ENCODE measurements around the gene RFX7. TPM values are rescaled to one million over a fixed set of nuclear protein-coding genes. Genes with fewer than 3 reads are reported as not detected.
"Not testable (repeated sequence)": the region's sequence is repeated elsewhere in the genome, so short reads cannot be mapped to it uniquely, and the experiment has no call there.

The RFX7 gene
- total RNA-seq, 8 experiments from 2014 or later, result 6.8 to 23.7 (median 10.7) TPM

DNA sequence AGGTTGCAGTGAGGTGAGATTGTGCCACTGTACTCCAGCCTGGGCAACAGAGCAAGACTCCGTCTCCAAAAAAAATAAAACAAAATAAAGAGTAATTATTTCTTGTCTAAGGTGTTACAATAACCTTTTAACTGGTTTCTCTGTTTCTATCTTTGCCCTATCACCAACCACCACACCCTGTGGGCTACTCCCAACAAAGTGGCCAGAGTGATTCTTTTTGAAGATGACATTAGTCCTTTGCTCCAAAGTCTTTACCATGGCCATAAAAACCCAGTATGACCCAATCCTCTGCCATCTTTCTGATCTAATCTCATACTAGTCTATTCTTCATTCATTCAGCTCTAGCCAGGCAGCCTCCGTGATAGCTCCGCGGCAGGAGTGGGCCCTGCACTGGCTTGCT is 62.8 kb downstream of the RFX7 start:
- Histone ChIP-seq H3K4me1 (replicated peaks in 1 of 2) (no peaks in the 10 kb centered on the region), H3K27ac (no peak overlapping the region), H3K4me3 (no peak overlapping the region)
- 91 to 100% (median 100%) methylated on average over 1 to 4 of the region's 4 CpGs; no CpG with 5 or more reads in 3 of the 10 experiments for WGBS, 10 experiments
- in situ Hi-C loops (cut with MboI; ENCODE audit: low pct_unique_long_range_greater_than_20kb in 2 of 9, low sequenced_read_pairs in 9 of 9, unreplicated experiment in 9 of 9), result no loop called here
- ATAC-seq (replicated peaks in 6 of 8), result no peak

DNA sequence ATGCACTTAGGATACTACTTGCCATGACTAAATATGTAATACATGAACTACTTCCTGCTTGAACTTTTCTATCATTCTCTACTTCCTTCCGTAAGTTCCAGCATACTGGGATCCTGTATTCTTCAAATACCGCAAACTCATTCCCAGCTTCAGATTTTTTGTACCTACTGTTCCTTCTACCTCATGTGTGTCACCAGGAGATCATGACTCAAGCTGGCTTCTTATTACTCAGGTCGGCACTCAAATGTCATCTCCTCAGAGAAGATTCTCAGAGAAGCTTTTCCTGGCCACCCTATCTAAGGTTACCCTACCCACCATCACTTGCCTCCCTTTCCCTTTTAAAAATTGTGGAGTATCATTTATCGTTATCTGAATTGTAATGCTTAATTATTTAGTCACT is 66.7 kb downstream of the RFX7 start:
- ATAC-seq (replicated peaks in 6 of 8), result no peak
- in situ Hi-C loops (cut with MboI; ENCODE audit: low pct_unique_long_range_greater_than_20kb in 2 of 9, low sequenced_read_pairs in 9 of 9, unreplicated experiment in 9 of 9), result no loop called here
- no peak overlapping the region for H3K4me3 ChIP-seq
- no peaks in the 10 kb centered on the region for H3K4me1 ChIP-seq (replicated peaks in 1 of 2)
- no peak overlapping the region for H3K27ac ChIP-seq
- WGBS, 10 experiments, result 85 to 100% (median 100%) methylated on average over 1 to 4 of the region's 4 CpGs; no CpG with 5 or more reads in 1 of the 10 experiments

DNA sequence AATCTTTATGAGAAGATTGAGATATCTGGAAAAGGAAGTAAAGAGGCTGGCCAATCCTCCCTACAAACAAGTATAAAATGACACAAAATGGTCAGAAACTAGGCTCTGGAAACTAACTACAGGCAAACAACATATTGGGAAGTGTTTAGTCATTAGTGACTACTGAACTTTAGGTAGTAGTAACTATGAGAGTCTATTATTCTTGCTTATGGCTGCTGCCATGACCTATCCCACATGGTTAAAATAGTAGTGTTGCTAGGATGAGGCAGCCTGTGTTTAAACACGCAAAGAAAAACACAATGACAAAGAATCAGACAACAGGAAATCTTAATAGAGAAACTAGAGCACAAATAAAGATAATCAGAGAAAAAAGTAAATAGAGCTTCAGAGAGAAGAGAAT is 67.9 kb downstream of the RFX7 start:
- 83 to 100% (median 100%) methylated on average over 1 of the region's 1 CpG; no CpG with 5 or more reads in 2 of the 10 experiments for WGBS, 10 experiments
- in situ Hi-C loops (cut with MboI; ENCODE audit: low pct_unique_long_range_greater_than_20kb in 2 of 9, low sequenced_read_pairs in 9 of 9, unreplicated experiment in 9 of 9), result no loop called here
- Histone ChIP-seq H3K4me3 (no peak overlapping the region), H3K27ac (no peak overlapping the region), H3K4me1 (replicated peaks in 1 of 2) (no peaks in the 10 kb centered on the region)
- ATAC-seq (replicated peaks in 6 of 8), result peak in 1 of 8 experiments; percentile 81

DNA sequence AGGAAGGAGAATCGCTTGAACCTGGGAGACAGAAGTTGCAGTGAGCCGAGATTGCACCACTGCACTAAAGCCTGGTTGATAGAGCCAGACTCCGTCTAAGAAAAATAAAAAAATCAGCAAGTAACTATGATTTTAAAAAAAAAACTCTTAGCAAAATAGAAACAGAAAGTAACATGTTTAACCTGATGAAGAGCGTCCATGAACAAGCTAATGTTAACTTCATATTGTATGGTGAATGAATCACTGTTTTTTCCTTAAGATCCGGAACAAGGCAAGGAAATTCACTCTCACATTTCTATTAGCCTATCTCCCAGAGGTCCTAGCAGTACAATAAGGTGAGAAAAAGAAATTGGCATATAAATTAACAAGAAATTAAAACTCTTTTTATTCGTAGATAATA is 69.0 kb downstream of the RFX7 start:
- in situ Hi-C loops (cut with MboI; ENCODE audit: low pct_unique_long_range_greater_than_20kb in 2 of 9, low sequenced_read_pairs in 9 of 9, unreplicated experiment in 9 of 9), result no loop called here
- H3K27ac ChIP-seq, result no peak overlapping the region
- WGBS, 10 experiments, result 90 to 100% (median 97%) methylated on average over 1 to 6 of the region's 6 CpGs

DNA sequence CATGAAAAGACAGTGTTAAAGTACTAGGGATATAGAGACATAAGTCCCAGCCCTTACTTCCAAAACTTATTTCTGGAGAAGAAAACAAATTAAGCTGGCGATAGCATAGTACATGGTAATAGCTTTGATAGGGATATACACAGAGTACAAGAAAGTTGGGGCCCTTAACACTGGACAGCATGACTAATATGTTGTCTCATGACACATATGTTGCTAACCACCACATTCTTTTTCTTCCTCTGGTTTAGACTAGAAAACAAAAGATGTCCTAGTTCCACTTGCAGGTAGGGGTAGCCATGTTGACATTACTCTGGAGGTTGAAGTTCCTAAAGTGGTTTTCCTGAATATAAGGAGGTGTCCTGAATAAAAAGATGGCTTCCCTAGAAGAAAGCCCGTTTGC is 75.3 kb downstream of the RFX7 start:
- H3K27ac ChIP-seq, result no peak overlapping the region
- ATAC-seq (replicated peaks in 6 of 8), result no peak
- no peak overlapping the region for H3K4me3 ChIP-seq
- 67 to 100% (median 93%) methylated on average over 1 to 2 of the region's 2 CpGs; no CpG with 5 or more reads in 2 of the 10 experiments for WGBS, 10 experiments
- H3K4me1 ChIP-seq (replicated peaks in 1 of 2), result no peaks in the 10 kb centered on the region
- in situ Hi-C loops (cut with MboI; ENCODE audit: low pct_unique_long_range_greater_than_20kb in 2 of 9, low sequenced_read_pairs in 9 of 9, unreplicated experiment in 9 of 9), result no loop called here

More for the DNA sequence above, 69.0 kb downstream of the RFX7 start:
- no peak overlapping the region for H3K4me3 ChIP-seq
- no peak for ATAC-seq (replicated peaks in 6 of 8)
- no peaks in the 10 kb centered on the region for H3K4me1 ChIP-seq (replicated peaks in 1 of 2)

DNA sequence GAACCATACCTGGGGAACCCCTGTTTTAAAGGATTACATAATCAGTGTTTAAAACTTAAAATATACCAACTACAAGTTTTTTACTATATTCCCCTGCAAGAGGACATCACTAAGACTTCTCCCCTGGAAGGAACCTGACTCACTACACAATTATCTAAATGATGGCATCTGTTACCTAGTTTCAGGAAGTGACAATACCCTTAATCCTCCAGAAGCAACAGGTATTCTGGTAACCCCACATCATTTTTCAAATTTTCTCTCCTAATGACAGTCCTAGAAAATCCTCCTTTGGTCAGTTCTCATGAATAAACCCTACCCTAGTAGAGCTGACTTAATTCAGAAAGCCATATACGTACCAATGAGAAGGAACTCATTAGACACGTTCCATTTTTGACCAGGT is 78.4 kb downstream of the RFX7 start:
- WGBS, 10 experiments, result 80 to 100% (median 91%) methylated on average over 1 to 2 of the region's 2 CpGs; no CpG with 5 or more reads in 2 of the 10 experiments
- in situ Hi-C loops (cut with MboI; ENCODE audit: low pct_unique_long_range_greater_than_20kb in 2 of 9, low sequenced_read_pairs in 9 of 9, unreplicated experiment in 9 of 9), result no loop called here
- ATAC-seq (replicated peaks in 6 of 8), result no peak
- peaks cover 0 to 4% of the 10 kb centered on the region in 2 donors for H3K4me1 ChIP-seq (replicated peaks in 1 of 2)
- no peak overlapping the region for H3K4me3 ChIP-seq
- H3K27ac ChIP-seq, result no peak overlapping the region

DNA sequence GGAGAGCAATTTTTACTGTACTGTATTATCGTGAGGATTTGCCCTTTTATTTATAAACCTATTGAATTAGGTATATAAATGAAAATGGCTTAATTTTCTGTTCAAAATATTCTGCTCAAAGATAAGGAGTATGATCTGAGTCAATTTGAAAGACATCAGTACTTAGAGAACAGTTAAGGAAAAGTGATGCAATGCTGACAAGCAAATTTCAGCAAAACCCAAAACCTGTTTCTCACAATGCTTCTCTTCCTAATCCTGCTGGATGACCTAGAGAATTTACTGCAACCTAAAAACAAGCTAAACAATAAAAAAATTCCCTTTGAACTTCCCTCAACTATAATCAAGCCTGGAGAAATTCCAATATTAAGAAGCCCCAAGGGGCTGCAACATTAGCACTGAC is 82.7 kb downstream of the RFX7 start:
- 83 to 100% (median 100%) methylated on average over 1 of the region's 1 CpG; no CpG with 5 or more reads in 1 of the 10 experiments for WGBS, 10 experiments
- no peak for ATAC-seq (replicated peaks in 6 of 8)
- H3K27ac ChIP-seq, result no peak overlapping the region

DNA sequence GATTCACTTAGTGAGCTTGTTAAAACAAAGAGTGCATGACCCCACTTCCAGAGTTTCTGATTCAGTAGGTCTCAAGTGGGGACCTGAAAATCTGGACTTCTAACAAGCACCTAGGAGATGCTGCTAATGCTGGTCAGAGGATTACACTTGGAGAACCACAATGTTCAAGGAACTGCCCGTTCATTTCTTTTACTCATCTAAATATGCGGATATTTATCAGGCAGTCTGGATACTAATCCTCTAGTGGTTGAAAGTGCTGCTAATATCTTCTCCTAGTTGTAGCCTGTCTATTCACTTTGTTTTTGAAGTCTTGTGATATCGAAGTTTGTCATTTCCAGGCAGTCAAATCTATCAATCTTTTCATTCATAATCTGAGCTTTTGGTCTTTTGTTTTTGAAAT is 86.8 kb downstream of the RFX7 start:
- Histone ChIP-seq H3K27ac (no peak overlapping the region), H3K4me3 (no peak overlapping the region), H3K4me1 (replicated peaks in 1 of 2) (peaks cover 0 to 4% of the 10 kb centered on the region in 2 donors)
- in situ Hi-C loops (cut with MboI; ENCODE audit: low pct_unique_long_range_greater_than_20kb in 2 of 9, low sequenced_read_pairs in 9 of 9, unreplicated experiment in 9 of 9), result no loop called here
- peak in 3 of 8 experiments; percentile 56 to 82 (median 78) for ATAC-seq (replicated peaks in 6 of 8)
- WGBS, 10 experiments, result 42 to 100% (median 92%) methylated on average over 2 to 3 of the region's 3 CpGs

More for the DNA sequence above, 82.7 kb downstream of the RFX7 start:
- in situ Hi-C loops (cut with MboI; ENCODE audit: low pct_unique_long_range_greater_than_20kb in 2 of 9, low sequenced_read_pairs in 9 of 9, unreplicated experiment in 9 of 9), result no loop called here
- Histone ChIP-seq H3K4me3 (no peak overlapping the region), H3K4me1 (replicated peaks in 1 of 2) (peaks cover 0 to 4% of the 10 kb centered on the region in 2 donors)

DNA sequence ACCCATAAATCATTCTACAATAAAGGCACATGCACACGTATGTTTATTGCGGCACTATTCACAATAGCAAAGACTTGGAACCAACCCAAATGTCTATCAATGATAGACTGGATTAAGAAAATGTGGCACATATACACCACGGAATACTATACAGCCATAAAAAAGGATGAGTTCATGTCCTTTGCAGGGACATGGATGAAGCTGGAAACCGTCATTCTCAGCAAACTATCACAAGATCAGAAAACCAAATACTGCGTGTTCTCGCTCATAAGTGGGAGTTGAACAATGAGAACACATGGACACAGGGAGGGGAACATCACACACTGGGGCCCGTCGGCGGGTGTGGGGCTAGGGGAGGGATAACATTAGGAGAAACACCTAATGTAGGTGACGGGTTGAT is 88.4 kb downstream of the RFX7 start:
- ATAC-seq (replicated peaks in 6 of 8); in situ Hi-C loops (cut with MboI; ENCODE audit: low pct_unique_long_range_greater_than_20kb in 2 of 9, low sequenced_read_pairs in 9 of 9, unreplicated experiment in 9 of 9); H3K4me1 ChIP-seq (replicated peaks in 1 of 2); H3K27ac ChIP-seq; H3K4me3 ChIP-seq: not testable (repeated sequence)
- 80 to 100% (median 88%) methylated on average over 1 to 6 of the region's 10 CpGs; no CpG with 5 or more reads in 6 of the 10 experiments for WGBS, 10 experiments

DNA sequence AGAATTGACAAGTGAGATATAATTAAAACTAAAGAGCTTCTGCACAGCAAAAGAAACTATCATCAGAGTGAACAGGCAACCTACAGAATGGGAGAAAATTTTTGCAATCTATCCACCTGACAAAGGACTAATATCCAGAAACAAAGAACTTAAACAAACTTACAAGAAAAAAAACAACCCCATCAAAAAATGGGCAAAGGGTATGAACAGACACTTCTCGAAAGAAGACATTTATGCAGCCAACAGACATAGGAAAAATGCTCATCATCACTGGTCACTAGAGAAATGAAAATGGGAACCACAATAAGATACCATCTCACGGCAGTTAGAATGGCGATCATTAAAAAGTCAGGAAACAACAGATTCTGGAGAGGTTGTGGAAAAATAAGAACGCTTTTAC is 88.9 kb downstream of the RFX7 start:
- ATAC-seq (replicated peaks in 6 of 8), result not testable (repeated sequence)

DNA sequence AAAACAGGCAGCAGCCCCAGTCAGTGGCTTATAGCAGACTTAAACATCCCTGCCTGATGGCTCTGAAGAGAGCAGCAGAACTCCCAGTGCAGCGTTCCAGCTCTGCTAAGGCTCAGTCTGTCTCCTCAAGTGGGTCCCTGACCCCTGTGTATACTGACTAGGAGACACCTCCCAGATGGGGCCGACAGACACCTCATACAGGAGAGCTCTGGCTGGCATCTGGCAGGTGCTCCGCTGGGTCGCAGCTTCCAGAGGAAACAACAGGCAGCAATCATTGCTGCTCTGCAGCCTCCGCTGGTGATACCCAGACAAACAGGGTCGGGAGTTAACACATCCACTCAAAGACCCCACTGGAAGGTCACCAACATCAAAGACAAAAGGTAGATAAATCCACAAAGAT is 93.5 kb downstream of the RFX7 start:
- in situ Hi-C loops (cut with MboI; ENCODE audit: low pct_unique_long_range_greater_than_20kb in 2 of 9, low sequenced_read_pairs in 9 of 9, unreplicated experiment in 9 of 9), result no loop called here
- 92 to 100% (median 100%) methylated on average over 1 to 6 of the region's 6 CpGs; no CpG with 5 or more reads in 4 of the 10 experiments for WGBS, 10 experiments
- ATAC-seq (replicated peaks in 6 of 8), result no peak
- Histone ChIP-seq H3K4me1 (replicated peaks in 1 of 2) (no peaks in the 10 kb centered on the region), H3K4me3 (no peak overlapping the region), H3K27ac (no peak overlapping the region)

More for the DNA sequence above, 88.9 kb downstream of the RFX7 start:
- H3K4me3 ChIP-seq; H3K4me1 ChIP-seq (replicated peaks in 1 of 2); H3K27ac ChIP-seq; in situ Hi-C loops (cut with MboI; ENCODE audit: low pct_unique_long_range_greater_than_20kb in 2 of 9, low sequenced_read_pairs in 9 of 9, unreplicated experiment in 9 of 9): not testable (repeated sequence)
- 83 to 100% (median 98%) methylated on average over 1 to 4 of the region's 4 CpGs for WGBS, 10 experiments

DNA sequence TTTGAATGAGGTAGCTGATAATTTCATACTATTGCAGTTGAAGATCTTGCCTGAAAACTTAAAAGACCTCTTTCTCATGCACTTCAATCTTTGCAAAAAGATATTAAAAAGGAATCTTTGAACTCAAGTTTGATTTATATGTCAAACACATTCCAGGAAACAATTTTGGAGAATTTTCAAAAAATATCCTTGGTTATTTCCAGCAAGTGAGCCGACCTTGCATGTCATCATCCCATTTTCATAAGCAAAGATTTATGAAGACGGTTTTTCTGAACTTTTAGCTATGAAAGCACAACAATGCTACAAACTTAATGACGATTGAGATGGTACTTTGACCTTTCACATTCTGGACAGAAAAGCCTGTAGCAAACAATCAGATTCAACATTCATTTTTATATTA is 95.6 kb downstream of the RFX7 start:
- ATAC-seq (replicated peaks in 6 of 8), result no peak
- H3K4me3 ChIP-seq, result no peak overlapping the region
- no peaks in the 10 kb centered on the region for H3K4me1 ChIP-seq (replicated peaks in 1 of 2)
- in situ Hi-C loops (cut with MboI; ENCODE audit: low pct_unique_long_range_greater_than_20kb in 2 of 9, low sequenced_read_pairs in 9 of 9, unreplicated experiment in 9 of 9), result no loop called here
- 38 to 100% (median 95%) methylated on average over 1 to 3 of the region's 3 CpGs; no CpG with 5 or more reads in 1 of the 10 experiments for WGBS, 10 experiments
- no peak overlapping the region for H3K27ac ChIP-seq

DNA sequence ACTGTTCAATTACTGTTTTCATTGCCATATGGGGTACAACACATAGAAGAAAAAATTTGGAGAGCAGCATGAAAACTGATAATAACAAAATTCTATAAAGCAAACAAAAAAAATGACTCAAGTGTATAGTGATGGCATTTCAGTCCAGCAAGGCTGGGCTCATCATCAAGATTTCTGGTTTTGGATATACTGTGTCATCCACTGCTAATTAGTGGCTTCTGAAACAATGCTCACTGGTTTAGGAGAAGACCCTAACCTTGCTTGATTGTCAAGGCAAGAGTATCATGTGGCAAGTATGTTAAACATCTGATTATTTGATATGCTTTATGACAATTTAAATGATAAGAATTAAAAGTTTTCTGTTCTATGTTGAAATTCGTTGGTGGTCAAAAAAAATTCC is 96.9 kb downstream of the RFX7 start:
- Histone ChIP-seq H3K4me3 (no peak overlapping the region), H3K27ac (no peak overlapping the region), H3K4me1 (replicated peaks in 1 of 2) (no peaks in the 10 kb centered on the region)
- ATAC-seq (replicated peaks in 6 of 8), result no peak
- in situ Hi-C loops (cut with MboI; ENCODE audit: low pct_unique_long_range_greater_than_20kb in 2 of 9, low sequenced_read_pairs in 9 of 9, unreplicated experiment in 9 of 9), result no loop called here
- 38 to 100% (median 100%) methylated on average over 1 of the region's 1 CpG; no CpG with 5 or more reads in 1 of the 10 experiments for WGBS, 10 experiments

DNA sequence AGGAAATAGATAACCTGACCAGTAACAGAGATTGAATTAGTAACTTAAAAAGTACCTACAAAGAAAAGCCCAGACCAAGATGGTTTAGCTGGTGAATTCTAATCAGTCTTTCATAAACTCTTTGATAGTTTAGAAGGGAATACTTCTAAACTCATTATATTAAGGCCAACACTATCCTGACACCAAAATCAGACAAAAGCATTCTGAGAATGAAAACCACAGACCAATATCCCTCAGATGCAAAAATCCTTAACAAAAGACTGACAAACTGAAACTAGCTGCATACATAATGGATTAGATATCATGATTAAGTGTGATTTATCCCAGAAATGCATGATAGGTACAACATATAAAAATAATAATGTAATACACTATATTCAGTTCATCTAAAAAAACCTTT is 115.6 kb downstream of the RFX7 start:
- in situ Hi-C loops (cut with MboI; ENCODE audit: low pct_unique_long_range_greater_than_20kb in 2 of 9, low sequenced_read_pairs in 9 of 9, unreplicated experiment in 9 of 9), result no loop called here
- no peaks in the 10 kb centered on the region for H3K4me1 ChIP-seq (replicated peaks in 1 of 2)
- H3K4me3 ChIP-seq, result no peak overlapping the region
- no peak overlapping the region for H3K27ac ChIP-seq
- no peak for ATAC-seq (replicated peaks in 6 of 8)

All from motor neuron (in vitro differentiated cells).